MV-4-11 (cell line): ENCODE measurements around the gene GPA33.

Source experiments
- DNase-seq: peaks from one replicate; lab custom pipeline; 2025; lab: John Stamatoyannopoulos, UW

GPA33 gene

DNA sequence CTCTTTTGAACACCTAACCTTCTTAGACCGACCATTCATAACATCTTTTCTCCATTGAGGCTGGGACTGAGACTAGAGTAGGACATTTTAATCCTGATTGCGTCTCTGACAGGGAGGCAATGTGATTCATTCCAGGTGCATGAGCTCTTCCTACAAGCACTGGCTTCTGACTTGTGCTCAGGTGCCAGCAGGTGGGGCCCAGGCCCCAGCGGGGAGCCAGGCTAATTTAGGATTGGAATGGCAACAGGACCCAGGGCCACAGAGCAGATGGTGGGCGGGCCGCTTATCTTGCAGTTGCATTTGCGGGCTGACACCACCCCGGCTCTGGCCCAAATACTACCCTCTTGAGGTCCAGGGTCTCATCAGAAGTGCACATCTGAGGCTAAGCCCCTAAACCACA, 4.1 kb downstream of the GPA33 start:
- DNase-seq = no peak

DNA sequence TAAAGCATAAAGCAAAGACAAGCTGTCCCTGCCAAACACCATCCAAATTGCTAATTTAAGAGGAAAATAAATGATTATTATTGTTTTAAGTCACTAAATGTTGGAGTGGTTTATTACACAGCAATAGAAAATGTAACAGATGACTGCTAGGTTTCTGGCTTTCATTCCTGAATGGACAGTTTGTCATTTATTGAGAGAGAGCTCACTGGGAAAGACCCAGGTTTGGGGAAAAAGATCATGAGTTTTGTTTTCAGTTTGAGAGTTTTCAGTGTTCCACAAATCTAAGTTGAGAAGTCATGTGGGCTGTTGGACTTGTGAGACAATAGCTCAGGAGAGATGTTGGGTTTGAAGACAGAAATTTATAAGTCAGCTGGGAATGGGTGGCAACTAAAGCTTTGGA, 5.4 kb downstream of the GPA33 start:
- no peak for DNase-seq

DNA sequence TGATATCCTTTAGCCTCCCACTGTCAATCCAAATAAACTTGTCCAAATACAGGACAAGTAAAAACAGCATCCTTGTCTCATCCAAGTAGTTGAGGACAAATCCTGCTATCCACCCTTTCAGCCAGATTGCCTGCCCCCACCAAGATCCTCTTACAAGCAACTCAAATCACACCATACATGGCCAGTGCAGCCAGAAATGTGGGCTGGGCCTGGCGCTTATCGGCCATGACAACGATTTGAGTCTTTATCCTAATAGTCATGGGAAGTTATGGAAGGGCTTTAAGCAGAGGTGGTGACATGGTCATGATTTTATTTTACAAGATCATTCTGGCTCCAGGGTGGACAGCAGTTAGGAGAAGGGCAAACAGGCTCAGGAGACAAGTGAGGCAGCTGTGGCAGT, 6.3 kb downstream of the GPA33 start:
- DNase-seq = no peak

DNA sequence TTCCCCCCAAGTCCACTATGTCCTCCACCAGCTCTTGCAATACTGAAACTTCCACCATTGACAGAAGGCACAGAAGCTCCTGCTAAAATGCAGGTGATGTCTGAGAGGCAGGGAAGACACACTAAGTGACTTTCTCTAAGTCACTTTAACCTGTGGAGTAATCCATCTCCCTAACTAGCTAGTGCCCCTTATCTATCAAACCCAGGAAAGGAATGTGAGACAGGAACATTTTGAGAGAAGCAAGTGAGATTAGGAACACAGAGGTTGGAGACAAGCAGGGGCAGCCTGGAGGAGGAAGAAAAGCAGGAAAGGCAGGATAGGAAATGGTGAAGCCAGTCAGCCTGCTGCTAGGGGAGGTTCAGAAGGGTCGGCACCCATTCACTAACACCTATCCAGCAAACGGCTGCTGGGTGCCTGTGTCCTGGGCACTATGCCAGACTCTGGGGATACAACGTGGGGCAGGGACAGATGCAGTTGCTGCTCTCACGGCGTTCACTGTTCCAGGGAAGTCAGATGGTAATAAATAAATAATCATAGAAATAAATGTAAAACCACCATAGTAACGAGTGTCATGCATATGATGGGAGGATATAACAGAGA, 7.0 kb downstream of the GPA33 start:
- no peak for DNase-seq

DNA sequence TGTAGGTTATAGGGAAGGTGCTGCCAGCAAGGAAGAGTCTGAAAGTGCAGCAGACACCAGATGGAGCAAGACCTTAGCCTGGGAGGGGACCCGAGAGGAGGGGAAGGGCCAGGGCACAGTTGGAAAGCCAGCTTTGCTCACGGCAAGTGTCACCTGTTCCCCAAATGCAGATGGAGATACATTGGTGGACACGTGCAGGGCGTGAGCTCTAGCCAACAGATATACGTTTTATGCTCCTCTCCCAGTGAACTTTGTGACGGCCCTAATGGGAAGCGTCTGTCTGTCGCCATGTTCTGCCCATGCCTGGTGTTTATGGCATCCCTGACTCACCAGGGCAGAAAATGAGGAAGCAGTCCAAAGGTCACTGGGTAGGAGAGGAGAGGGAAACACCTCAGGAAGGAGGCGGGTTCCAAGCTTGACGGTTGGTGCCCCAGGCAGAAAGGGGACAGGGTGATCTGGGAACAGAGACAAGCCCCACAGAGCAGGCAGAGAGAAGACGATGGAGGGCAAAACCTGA, 7.6 kb downstream of the GPA33 start:
- DNase-seq = peak; percentile 50

DNA sequence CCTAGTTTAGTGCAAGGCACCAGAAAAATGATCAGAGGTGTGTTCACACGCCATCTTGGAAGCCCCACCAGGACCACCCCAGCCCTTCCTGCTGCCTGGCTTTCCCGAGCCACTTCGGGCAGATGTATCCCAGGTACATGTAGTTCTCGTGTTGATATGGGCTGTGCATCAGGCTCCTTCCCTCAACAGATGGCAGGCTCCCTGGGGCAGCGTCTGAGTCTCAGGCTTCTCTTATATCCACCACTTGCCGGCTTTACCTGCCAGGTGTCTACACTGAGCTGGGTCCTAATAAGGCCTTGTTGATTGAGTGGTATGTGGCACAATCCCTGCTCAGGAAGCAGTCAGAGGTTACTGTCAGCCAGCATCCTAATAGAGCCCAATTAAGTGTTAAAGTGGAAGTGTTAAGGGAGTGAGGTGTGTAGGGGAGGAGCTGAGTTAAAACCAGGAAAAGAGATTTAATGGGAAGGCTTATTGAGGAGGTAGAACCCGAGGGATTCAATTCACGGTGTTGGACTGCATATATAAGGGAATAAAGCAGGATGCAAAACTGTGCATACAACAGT, 8.5 kb downstream of the GPA33 start:
- DNase-seq = no peak

DNA sequence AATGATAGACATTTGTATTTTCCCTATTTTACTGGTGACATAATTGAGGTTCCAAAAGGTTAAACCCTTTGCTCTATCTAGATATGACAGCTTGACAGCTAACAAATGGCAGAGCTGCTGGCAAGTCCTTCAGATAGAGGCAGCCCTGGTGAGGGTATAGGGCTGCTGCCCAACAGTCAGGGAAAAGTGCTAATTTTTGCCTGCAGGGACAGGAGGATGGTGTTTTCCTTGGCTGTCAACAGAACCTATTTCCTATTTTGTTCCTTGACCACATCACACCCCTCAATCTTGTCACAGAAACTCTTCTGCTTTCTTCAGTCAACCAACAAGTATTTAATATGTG, 12.3 kb downstream of the GPA33 start:
- no peak for DNase-seq

DNA sequence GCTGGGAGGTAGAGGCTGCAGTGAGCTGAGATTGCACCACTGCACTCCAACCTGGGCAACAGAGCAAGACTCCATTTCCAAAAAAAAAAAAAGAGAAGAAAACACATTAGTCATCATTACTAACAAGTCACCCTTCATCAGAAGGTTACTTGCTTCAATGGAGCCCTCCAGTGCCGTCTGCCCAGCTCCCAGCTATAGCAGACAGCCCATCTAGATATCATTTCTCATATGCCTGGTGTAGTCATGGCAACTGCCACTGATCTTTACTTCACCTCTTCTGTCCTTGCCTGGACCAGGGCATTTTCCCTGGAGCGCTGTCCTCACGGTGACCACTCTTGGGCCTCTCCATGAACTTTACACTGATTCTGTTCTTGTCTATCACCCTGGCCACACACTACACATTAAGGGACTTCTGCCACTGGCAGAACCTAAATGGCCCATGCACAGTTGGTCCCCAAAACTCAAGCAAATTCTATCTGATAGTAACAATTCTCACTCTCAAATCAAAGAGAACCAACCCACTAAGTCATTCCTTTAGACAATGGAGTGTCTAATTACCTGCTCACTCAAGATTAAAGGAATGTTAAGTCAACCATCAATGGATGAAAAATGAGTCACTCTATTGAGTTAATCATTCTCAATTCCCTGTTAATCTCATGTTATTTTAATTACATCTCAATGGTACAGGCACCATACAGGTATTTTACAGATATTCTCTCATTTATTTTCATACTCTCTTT, 12.9 kb downstream of the GPA33 start:
- no peak for DNase-seq

DNA sequence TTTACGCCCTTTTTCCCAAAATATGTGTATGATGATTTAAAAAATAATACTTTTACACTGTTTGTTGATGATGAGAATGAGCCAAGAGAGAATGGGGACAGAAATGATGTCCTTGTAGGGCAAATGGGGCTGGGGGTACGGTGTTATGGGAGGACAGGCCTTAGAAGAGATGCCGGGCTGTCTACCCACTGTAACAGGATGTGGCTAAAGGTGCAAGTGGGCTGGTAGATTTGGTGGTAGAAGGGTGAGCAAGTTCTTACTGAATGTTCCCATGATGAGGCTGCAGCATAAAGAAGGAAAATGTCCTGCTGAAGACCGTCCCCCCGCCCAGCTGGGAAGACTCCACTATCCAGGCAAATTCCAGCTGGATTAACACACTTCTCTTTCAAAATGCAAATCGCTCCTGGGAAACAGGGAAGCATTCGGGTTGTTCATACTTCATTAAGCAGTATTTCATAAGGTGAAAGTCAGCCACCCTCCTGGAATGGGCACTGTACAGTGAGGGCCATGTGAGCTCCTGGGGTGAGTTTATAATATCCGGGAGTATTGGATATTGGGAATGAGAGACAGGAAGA, 14.0 kb downstream of the GPA33 start:
- no peak for DNase-seq

DNA sequence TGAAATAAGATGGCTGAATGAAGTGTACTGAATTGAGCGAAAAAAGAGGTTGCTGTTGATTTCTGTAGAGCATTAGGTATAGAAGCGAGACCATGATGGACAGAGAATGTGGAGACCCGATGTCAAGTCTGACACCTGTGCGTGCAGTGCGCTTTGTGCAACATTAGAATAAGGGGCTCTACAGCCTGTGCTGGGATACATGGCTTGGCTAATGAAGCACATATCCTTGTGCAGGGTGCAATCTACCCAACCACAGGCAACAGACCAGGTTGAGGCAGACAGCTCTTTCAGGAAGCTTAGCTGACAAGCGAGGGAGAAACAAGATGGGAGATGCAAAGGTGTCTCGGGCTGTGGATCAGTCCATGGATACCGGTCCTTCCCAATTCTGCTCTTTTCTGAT, 18.9 kb downstream of the GPA33 start:
- DNase-seq = no peak

DNA sequence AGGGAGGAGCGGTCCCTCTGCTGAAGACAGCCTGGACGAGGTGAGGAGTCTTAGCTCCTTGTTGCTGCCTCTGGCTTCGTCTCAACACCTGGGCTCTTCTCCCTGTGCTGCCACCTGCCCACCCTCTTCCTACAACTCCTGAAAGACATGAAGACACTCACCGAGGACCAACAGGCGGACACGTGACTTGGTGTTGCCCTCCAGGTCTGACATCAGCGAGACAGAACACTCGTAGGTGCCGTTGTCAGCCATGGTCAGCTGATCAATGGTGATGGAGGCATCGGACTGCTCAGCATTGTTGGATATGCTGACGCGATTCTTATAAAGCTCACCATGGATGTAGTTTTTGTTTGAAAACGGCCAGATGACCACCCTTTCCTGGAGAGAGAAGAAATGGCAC, 21.4 kb downstream of the GPA33 start:
- no peak for DNase-seq

DNA sequence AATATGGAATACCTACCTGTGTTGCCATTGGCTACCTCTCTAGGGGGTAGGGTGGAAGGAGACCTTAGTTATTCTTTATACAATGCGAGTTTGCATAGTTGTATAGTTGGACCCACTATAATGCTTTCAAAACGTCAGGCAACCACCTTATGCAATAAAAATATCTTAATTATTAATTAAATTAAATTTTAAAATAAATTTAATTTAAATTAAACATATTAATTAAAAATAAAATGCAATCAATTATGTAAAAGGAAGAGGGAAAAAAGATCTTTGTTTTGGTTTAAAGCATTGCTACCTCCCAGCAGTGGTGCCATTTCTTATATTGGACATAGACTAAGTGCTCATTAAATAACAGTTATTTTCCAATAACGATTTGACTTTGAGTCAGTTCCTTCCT, 22.3 kb downstream of the GPA33 start:
- no peak for DNase-seq

DNA sequence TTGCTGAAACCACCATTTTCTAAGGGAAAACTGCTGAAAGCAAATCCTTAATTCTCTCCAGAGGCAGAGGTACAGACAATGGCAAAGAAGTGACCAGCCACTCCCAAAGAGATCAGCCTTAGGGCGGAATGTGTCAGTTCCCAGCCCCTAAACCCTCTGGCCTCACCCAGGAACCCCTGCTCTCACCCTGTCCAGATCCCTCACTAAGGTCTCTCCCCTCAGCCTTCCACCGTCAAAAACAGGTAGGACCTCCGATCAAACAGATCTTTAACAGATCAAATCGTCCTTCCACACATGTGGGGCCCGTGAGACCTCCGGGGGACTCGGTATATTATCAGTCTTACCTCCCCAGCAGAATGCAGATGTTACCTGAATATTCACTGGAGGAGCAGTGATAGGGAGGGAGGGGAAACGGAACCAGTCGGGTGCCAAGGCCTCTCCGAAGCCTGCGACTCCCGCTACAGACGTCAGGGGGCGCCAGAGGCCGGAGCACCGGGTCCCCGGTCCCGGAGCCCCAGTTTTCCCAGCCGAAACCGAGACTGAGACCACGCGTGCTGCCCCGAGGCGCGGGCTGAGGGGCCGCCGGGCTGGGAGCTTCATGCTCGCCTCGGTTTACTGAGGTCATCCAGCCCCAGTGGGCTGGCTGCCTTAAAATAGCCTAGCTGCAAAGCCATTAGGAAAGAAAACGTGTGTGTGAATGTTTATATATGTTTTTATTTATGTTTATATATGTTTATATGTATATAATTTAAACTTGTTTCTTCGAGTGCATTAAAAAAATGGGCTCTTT, 23.6 kb downstream of the GPA33 start:
- DNase-seq = peak; percentile 29

DNA sequence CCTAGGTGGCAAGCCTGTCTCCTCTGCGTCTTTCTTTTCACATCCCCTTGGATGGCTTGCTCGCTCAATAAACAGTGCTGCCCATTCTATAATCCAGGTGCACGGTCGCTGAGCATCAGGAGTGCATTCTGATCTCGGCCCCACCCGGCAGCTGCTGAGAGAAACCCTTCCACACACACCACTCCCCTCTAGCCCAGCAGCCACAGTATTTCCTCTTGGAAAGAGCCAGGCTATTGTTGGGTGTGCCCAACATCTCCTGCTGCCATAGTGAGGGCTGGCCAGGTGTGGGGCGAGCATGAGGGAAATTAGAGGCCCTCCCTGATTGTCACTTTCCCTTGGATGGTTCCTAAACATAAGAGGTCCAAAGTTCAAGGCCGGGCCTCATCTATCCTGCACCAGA, 24.7 kb downstream of the GPA33 start:
- DNase-seq = no peak

DNA sequence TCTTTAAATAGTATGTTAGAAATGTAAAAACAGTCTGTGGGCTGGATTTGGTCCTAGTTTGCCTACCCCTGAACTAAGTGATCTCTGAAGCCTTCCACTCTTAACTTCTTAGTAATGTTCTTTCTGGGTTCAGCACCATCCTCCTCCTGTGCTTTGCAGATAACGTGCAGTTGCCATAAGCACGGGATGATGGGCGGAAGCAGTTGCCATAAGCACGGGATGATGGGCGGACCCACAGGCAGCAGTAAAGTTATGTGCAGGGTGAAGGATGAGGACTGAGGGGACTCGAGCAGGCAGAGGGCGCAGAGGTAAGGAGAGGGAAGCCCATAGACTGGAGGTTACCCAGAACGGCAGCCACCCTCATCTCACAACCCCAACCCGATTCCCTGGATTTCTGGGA, 25.6 kb downstream of the GPA33 start:
- DNase-seq = no peak

DNA sequence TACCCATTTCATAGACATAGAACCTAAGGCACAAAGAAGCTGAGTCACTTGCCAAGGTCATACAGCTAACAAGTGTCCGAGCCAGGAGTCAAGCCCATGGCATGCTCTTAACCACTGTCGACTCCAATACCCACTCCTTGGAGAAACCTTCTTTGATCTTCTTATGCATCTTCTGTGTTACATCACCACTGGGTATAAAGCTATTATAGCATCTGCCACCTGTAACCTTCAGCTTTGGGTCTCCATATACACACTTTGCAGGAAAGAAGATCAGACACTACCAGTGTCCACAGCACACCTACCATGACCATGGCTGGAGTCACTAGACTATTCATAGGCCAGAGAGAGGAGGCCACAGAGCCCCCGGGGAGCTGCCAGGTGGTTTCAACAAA, 29.1 kb downstream of the GPA33 start:
- no peak for DNase-seq

DNA sequence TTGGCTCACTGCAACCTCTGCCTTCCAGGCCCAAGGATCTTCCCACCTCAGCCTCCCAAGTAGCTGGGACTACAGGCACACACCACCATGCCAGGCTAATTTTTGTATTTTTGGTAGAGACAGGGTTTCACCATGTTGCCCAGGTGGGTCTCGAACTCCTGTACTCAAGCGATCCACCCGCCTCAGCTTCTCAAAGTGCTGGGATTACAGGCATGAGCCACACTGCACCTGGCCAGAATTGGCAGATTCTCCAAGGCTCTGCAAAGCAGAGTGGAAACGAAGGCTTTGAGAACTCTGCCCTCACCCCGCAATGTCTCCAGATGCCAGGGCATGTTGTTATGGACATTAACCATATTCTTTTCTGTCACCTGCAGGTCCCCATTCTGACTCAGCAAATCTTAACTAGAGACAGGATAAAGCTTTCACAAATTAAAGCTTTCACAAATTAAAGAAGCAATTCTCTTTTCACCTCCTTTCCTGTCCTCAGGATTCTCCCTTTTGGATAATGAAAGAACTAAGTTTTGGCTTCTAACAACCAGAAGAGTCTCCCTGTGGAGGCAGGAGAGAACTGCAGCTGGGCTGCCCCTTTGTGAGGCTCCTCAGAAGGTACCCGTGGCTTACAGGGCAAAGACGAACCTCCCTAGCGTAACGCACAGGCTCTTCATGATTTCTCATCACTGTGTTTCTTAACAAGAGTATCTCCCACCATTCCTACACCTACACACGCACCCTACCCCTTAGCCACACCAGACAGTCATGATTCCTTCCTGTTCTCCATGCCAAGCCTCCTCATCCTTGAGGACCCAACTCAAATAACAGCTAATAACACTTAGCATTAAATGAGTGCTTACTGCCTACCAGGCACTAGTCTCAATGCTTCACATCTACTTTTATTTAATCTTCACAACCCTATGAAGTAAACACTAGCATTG, 29.8 kb downstream of the GPA33 start:
- no peak for DNase-seq

DNA sequence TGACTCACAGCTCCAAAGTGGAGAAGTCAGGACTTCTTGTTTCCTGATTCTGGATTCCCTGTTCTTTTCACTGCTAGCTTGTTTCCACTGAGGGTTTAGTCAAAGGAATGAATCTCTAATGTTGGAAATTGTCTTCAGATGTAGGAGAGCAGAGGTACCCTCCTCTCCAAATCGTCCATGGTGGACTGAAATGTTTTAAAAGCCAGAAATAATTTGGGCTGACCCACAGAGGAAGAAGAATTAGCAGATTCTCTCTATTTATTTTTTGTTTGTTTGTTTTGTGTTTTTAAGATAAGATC, 30.4 kb downstream of the GPA33 start:
- DNase-seq = no peak

DNA sequence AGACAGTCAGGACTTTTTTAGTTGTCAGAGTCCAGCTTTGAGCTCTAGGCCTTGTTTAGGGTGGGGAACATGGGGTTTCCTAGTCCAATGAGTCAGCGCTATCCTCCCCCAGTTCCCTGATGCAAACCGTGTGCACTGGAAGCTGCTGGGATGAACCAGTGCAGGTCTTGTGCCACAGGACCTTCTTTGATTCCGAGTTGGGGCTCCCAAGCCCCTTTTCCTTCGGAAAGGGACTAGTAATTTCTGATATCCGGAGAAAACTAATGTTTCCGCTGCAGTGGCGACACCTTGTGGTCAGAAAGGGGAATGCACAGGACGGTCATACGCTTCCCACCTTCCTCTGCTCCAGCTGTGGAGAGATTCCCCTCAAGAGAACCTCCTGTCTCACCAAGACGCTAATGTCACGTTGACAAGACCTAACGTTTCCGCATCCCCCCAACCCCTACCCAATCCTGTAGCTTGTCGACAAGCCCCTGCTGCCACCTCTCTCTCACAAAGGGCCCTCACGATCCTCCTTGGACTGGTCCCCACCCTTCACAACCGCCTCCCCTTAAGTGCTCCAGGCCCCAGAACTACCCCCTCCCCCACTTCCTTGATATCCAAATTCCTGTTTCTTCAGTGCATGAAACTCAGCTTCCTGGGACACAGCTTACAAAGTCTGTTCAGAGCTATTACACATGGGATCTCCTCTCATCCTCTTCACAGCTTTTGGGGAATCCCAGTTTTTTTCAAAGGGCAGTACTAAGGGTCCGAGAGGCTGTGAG, 30.9 kb downstream of the GPA33 start:
- peak; percentile 34 for DNase-seq

DNA sequence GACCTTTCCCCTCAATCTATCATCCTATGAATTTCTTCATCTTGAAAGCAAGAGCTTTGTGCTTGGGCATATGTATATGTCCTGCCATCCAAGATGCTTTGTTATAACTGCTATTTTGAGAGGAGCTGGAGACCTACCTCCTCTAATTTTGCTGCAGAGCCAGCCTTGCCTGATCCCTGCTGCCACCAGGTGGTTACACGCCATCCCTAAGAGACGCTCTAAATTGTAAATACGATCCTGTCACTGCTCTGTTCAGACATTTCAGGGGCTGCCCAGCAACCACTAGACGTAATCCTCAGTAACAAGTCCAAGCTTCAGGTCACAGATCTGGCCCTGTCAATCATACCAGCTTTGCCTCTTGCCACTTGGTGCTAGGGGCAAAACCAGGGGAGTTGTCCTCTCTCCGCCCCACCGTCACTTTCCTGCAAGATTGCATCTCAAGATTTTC, 32.9 kb downstream of the GPA33 start:
- peak; percentile 31 for DNase-seq
